ENCODE measurements around the gene LSMEM2.
"Not testable (repeated sequence)": the region's sequence is repeated elsewhere in the genome, so short reads cannot be mapped to it uniquely, and the experiment has no call there.

Gene LSMEM2

DNA sequence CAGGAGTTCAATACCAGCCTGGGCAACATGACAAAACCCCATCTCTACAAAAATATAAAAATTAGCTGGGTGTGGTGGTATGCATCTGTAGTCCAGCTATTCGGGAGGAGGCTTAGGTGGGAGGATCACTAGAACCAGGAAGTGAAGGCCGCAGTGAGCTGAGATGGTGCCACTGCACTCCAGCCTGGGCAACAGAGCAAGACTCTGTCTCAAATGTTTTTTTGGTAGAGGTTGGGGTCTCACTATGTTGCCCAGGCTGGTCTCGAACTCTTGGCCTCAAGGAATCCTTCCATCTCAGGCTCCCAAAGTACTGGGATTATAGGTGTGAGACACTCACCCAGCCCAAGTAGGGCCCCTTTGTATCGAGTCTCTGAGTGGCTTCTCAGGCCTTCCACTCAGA lies 15.2 kb downstream of the LSMEM2 start:
- DNase-seq = no peak
- in situ Hi-C loops (cut with HindIII; ENCODE audit: low pct_ligation_motif_present, low pct_unique_long_range_greater_than_20kb, low sequenced_read_pairs) = no loop called here

DNA sequence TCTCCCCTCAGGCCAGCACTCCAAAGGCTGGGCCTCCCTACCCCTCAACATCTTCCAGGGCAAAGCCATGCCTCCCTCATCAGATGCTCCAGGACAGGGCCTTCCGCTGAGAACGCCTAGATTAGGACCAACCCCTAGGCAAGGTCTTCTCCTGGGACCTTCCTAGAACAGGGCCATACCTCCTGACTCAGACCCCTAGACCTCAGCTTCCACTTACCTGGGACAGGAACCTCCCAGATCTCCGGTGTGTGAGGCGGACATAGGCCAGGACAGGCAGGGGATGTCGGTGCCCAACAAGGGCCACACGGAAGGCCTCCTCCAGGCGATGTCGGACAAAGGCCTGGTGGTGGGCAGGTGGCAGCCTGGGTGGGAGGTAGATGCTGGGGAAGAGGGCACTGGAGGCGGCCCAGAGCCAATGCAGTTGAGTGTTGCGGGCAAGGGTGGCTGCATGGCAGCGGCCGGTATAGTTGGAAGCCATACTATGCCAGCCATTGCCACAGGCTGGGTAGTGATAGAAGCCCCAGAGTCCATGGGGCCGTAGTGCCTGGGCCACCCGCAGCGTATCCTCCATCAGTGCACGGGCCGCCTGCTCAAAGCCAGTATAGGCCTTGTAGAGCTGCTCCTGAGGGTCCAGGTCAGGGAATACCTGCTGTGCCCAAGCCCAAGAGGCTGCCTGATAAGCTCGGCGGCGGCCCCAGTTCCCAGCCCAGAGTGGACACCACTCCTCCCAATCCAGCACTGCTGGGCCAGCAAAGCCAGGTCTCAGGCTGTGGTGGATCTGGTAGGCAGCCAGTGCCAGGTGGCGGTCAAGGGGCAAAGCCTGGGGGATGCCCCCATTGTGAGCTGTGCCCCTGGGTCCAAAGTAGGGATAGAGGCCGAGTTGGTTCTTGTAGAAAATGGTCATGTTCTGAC lies 15.9 kb downstream of the LSMEM2 start:
- no peak for DNase-seq
- in situ Hi-C loops (cut with HindIII; ENCODE audit: low pct_ligation_motif_present, low pct_unique_long_range_greater_than_20kb, low sequenced_read_pairs) = no loop called here

DNA sequence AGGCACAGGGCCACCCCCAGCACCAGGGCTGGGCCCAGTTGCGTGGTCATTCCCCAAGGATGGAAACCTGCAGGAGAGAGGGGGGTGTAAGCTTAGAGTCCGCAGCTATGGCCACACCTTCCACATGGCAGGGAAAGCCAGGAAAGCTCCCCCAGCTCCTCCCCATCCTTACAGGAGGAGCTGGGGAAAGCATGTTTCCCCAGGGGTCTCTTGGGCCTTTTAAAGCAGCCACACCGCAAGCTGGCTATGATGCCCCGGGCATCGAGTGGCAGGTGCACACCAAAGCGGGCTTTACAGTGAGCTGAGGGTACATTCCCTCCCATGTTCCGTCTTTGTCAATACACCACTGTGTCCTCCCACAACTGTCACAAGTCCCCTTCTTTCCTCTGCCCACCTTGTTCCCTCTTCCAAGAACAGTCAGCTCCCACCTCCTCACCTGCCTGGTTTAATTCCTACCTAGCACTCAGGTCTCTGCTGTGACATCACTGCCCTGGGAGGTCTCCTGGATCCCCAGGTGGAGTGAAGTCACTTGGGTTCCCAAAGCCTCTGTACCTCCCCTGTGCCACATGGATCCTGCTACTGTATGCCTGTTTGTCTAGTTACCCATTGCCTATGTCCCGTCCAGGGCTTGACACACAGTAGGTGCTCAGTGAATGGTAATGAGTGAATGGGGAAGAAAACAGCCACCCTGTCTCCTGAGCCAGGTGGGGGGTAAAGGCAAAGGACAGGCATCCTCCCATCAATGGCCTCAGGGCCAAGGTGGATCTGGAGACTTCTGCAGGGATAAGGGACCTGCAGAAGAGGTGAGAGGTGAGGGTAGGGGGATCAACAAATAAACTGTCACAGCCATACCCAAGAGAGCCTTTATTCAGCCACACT lies 16.9 kb downstream of the LSMEM2 start:
- in situ Hi-C loops (cut with HindIII; ENCODE audit: low pct_ligation_motif_present, low pct_unique_long_range_greater_than_20kb, low sequenced_read_pairs) = no loop called here
- no peak for DNase-seq

DNA sequence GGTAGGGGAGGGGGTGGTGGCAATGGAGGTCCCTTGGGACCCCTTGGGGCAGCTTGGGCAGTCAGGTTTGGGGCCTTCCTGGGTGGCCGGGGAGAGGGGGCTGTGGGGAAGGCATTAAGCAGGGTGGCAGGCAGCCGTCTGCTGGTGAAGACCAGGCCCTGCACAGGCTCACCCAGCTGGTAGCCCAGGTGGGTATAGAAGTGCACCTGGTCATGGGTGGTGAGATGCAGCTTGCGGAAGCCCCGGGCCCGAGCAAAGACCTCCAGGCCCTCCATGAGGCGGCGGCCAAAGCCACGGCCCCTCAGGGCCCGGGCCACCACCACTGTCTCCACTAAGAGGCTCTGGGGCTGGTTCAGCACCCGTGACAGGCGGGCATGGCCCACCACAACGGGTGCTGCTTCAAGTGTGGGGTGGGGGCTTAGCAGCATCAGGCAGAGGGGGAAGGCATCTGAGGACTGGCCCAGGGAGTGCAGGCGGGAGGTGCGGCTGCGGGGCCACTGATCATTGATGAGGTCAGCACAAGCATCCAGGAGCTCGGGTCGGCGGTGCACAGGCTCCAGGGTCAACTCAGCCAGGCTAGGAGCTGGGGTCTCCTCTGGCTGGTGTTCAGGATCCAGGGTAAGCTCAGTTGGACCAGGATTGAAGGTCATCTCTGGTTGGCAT lies 18.0 kb downstream of the LSMEM2 start:
- in situ Hi-C loops (cut with HindIII; ENCODE audit: low pct_ligation_motif_present, low pct_unique_long_range_greater_than_20kb, low sequenced_read_pairs) = no loop called here
- no peak for DNase-seq

DNA sequence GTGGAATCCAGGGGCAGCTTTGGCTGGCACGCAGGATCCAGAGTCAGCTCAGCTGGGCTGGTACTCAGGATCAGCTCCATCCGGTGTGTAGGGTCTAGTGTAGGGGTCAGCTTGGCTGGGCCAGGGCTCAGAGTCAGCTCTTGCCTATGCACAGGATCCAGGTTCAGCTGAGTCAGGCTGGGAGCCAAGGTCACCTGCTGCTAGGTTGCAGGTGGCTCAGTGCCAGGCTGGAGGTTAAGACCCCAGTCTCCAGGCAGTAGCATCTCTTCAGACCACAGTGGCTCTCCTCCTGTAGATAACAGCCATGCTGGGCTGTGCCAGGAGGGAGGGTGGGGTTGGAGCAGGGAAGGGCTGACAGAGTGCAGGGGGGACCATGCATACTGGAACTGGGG lies 18.5 kb downstream of the LSMEM2 start:
- in situ Hi-C loops (cut with HindIII; ENCODE audit: low pct_ligation_motif_present, low pct_unique_long_range_greater_than_20kb, low sequenced_read_pairs) = no loop called here
- no peak for DNase-seq

DNA sequence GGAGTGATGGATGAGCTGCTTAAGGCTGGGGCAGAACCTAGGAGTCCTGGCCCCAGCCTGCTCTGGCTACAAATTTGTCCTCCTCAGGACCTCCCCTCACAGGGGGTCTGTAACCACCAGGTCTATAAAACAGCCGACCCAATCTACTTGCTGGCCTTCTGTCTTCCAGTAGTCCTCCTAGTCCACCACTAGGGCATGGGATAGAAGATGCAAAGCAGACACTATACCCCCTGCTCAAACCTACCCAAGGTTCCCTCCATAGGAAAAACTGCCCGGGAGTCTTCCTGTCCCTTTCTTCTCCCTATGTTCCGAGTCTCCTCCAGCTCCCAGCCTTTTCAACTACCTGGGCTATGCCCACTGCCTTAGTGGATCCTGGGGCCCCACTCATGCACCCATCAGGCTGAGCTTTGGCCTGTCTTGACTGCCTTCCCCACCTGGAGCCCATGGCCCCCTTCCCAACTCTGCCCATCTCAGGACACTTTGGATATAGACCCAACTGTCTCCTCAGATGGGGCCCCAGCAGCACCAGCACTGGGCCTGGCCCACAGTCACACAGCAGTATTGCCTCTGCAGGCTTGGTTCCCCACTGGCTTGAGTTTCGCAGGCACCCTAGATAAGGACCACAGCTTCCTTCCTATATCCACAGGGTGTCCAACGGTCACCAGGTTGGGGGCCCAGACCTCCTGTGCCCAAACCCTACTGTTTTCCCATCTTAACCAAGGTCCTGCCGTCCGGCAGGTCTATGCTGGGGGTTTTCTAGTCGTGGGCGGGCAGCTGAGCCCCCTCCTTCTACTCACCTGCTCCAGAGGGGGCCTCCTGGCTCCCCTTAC lies 19.2 kb downstream of the LSMEM2 start:
- in situ Hi-C loops (cut with HindIII; ENCODE audit: low pct_ligation_motif_present, low pct_unique_long_range_greater_than_20kb, low sequenced_read_pairs) = no loop called here
- no peak for DNase-seq

DNA sequence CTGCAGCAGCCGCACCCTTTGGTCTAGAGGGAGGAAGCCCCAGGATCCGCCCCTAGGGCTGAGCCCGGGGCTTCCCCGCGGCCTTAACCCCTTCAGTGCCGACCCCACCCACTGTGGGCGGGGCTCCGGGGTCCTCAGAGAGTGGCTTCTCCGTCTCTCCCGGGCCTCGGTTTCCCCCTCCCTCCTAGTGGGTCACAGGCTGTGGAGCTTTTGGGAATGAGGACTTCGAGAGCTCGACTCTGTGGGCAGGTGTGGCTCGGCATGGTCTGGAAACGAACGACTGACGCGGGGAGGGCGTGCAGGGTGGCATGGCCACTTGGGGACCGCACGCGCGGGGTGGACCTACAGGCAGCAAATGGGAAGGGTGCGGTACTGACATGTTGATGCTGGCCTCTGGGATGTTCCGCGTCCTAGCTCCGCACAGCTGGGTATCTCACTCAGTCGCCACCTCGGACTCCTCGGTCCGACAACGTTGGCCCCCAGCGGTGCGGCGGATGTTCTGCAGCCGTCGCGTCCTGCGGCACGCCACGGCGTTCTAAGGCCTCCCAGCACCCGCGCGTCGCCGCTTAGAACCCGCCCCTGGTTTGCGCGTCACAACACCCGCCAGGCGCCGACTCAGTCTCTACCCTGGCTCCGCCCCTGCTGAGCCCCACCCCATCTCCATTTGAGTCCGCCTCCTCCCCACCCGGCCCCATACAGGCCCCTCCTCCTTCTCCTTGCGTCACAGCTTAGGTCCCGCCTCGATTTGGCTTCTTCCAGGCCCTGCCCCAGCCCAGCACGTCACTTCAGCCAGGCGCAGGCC lies 20.1 kb downstream of the LSMEM2 start, which contains the start of the genes HYAL3 and NAA80:
TSS of gene HYAL3 (minus strand) at position 570 of the 802 bp plus-strand sequence. CDS start 3,803 bp downstream, outside the sequence.
TSS of gene NAA80 (minus strand) at position 570 of the 802 bp plus-strand sequence. CDS start 1,942 bp downstream, outside the sequence.
- peak; percentile 97 for DNase-seq
- in situ Hi-C loops (cut with HindIII; ENCODE audit: low pct_ligation_motif_present, low pct_unique_long_range_greater_than_20kb, low sequenced_read_pairs) = no loop called here

DNA sequence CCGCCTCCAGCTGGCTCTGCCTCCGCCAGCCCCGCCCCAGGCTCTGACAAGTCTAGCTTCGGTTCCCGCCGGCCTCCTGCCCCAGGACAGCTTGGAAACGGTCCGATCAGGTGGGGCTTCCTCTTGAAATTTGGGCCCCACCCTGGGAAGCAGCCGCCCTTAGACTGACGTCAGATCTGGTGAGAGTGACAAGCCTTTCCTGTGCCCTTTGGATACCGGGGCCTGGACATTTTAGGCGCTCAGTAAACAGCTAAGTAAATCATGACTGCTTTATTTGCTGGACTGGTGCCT lies 20.7 kb downstream of the LSMEM2 start:
- no peak for DNase-seq
- in situ Hi-C loops (cut with HindIII; ENCODE audit: low pct_ligation_motif_present, low pct_unique_long_range_greater_than_20kb, low sequenced_read_pairs) = no loop called here

DNA sequence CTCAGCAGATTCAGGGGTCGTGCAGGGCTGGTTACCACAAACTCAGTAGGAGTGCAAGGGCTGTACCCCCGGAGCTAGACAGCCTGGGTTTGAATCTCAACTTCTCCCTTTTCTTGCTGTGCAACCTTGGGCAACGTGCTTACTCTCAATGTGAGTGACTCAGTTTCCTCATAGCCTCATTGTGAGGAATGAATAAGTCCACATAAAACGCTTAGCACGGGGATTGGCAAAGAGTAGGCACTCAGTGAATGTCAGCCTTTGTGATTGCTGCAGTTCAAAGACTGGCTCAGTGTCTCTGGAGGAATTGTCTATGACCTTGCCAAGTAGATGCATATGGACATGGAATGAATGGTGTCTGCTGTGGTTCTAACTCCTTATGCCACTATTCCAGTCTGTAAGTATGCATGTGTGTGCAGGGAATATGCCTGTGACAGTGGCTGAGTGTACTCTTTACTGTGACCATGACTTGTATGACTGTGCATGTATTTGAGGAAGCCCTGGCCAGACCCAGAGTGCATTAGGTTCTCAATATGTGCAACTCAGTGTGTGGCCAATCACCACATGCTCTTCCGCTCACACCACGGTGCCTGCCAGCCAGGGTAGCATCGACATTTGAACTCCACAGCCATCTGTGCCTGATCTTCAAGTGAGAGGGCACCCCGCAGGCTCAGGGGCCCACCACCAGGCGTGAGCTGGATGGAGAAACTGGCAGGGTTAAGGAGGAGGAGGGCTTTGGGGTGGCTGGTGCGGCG lies 21.2 kb downstream of the LSMEM2 start:
- in situ Hi-C loops (cut with HindIII; ENCODE audit: low pct_ligation_motif_present, low pct_unique_long_range_greater_than_20kb, low sequenced_read_pairs) = no loop called here
- peak; percentile 11 for DNase-seq

DNA sequence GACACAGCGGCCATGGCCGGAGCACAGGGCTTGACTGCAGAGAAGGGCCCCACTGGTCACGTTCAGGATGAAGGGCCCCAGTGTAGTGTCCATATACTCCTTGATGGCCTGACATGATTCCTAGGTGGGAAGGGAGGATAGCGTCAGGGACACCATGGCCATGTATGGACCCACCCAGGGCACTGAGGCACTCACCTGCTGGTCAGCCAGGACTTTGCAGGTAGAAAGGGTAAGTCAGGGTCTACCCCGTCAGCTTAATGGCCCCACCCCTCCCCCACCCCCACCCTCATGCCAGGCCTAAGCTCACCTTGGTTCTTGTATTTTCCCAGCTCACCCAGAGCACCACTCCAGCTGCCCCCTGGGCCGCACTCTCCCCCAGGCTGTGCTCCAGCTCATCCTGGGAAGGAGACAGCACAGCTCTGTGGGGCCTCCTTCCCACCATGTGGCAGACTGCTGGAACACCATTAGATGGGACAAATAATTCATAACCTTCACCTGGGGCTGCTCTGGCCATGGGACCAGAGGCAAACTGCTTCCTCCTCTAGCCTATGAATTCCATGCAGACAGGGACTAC lies 21.9 kb downstream of the LSMEM2 start:
- DNase-seq = no peak
- in situ Hi-C loops (cut with HindIII; ENCODE audit: low pct_ligation_motif_present, low pct_unique_long_range_greater_than_20kb, low sequenced_read_pairs) = no loop called here

DNA sequence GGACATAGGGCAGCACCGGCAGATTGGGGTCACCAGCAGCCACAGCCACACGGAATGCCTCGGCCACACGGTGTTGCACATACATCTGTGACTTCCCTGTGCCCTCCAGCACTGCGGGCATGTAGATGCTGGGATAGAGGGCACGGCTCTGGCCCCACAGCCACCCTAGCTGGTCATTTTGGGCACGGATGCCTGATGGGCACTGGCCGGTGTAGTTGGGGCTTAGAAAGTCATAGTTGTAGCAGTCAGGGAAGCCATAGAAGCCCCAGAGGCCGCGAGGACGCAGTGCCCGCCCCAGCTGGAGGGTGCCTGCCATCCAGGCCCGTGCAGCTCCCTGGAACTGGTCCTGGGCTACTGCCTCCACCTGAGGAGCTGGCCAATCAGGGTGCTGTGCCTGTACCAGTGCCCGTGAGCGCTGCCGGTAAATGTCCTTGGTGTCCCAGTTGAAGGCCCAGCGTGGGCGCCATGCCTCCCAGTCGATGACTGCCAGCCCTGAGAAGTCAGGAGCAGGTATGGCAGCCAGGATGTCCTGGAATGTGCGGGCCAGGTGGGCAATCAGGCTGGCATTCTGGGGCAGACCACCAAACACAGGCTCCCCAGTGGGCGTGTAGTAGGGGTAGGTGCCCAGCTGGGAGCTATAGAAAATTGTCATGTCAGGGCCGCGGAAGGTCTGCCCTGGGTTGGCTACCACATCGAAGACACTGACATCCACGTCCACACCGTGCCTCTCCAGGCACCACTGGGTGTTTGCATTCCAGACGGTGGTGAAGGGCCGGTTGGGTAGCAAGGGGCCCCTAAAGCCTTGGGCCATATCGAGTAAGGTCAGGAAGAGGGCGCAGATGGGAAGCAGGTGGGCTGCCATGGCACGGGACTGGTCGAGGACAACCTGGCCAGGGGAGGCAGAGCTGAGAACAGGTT lies 23.5 kb downstream of the LSMEM2 start:
- in situ Hi-C loops (cut with HindIII; ENCODE audit: low pct_ligation_motif_present, low pct_unique_long_range_greater_than_20kb, low sequenced_read_pairs) = no loop called here
- no peak for DNase-seq

DNA sequence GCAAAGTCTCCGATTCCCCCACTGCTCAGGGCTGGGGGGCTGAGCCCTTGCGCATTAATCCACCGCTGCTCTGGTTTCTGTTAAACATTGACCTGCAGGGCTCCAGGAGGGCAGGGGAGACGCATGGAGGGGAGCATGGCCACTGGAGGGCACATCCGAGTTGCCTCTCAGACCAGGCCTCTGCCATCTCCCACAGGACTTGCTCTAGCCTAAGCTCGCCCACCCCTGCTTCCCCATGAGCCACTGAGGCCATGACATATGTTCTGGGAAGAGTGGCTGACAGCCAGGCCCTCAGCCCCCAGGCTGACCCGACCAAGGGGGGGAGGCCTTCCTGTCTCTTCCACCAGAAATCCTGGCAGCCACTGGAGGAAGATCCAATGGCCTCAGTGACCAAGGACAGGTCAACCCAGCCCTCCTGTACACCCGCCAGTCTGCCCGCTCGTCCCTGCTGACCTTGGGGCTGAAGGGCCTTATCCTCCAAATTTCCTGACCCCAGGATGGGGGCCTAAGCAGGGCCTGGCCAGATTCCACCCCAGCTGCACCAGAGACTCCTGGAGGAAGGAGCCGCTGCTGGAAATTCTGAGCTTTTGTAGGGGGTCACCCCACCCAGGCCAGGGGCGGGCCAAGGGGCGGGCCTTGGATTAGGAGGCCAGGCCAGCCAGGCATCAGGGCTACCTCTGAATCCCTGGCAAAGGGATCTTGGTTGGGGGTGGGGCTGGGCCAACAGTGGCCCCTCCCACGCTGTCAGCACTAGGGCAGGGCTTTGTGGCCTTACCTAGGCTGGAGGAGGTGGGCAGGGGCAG lies 24.3 kb downstream of the LSMEM2 start, which contains the start of gene HYAL1:
TSS of gene HYAL1 (minus strand) at position 562 of the 803 bp plus-strand sequence. CDS start 618 bp downstream, outside the sequence.
- in situ Hi-C loops (cut with HindIII; ENCODE audit: low pct_ligation_motif_present, low pct_unique_long_range_greater_than_20kb, low sequenced_read_pairs) = no loop called here
- peak; percentile 78 for DNase-seq

DNA sequence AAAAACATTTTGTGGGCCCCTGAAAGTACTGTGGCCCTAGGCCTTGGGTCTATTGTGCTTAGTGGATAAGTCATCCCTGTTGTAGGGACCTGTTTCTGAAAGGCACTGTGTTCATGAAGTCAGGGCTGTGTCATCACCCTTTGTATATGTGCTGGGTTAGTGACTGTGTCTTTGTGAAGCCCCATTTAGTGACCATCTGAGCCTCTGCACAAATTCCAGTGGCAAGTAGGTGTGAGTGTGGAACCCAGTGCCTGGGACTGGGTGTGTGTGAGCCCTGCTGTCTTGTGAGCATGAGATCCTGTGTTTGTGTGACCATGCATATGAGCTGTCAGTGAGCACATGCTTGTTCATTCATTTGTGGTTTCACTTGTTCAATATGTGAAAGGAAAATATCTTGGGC lies 25.7 kb downstream of the LSMEM2 start:
- DNase-seq = no peak
- in situ Hi-C loops (cut with HindIII; ENCODE audit: low pct_ligation_motif_present, low pct_unique_long_range_greater_than_20kb, low sequenced_read_pairs) = no loop called here

DNA sequence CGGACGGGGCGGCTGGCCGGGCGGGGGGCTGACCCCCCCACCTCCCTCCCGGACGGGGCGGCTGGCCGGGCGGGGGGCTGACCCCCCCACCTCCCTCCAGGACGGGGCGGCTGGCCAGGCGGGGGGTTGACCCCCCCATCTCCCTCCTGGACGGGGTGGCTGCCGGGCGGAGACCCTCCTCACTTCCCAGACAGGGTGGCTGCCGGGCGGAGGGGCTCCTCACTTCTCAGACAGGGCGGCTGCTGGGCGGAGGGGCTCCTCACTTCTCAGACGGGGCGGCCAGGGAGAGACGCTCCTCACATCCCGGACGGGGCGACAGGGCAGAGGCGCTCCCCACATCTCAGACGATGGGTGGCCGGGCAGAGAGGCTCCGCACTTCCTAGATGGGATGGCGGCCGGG lies 33.2 kb downstream of the LSMEM2 start:
- DNase-seq; in situ Hi-C loops (cut with HindIII; ENCODE audit: low pct_ligation_motif_present, low pct_unique_long_range_greater_than_20kb, low sequenced_read_pairs): not testable (repeated sequence)

DNA sequence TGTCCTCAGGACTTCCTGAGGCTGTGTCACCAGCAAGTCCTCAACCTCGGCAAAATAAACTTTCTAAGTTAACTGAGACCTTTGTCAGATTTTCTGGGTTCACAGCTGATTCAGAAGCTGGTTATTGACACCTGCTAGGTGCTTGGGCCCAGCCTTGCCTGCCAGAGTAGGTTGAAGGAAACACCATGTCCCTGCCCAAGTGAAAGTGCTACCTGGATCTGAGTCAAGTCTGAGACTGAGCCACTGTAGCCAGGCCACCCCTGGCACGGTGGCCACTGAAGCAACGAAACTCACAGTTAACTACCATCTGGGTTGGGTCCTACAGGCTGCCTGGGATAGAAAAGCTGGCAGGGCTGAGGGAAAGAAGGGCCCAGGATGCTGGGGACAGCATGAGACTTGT lies 35.5 kb downstream of the LSMEM2 start:
- in situ Hi-C loops (cut with HindIII; ENCODE audit: low pct_ligation_motif_present, low pct_unique_long_range_greater_than_20kb, low sequenced_read_pairs) = no loop called here
- DNase-seq = no peak

Measured in ACHN (cell line).